ENCODE results near the gene ZNF23.
"Not testable (repeated sequence)": the region's sequence is repeated elsewhere in the genome, so short reads cannot be mapped to it uniquely, and the experiment has no call there.

The ZNF23 gene

GRCh38 chr16:71461686-71462648 is at the start of gene ZNF23:
Gene ZNF23, minus strand, starts transcription at chr16:71462247. Its CDS starts 5,451 bp downstream, at chr16:71456796.
- in situ Hi-C loops (cut with MboI; ENCODE audit: low sequenced_read_pairs, unreplicated experiment) = no loop called here
- peak; percentile 96 for DNase-seq (ENCODE audit: low spot score)
- no peak for TF ChIP-seq CTCF (IDR thresholded peaks at IDR 0.05; ENCODE audit: borderline replicate concordance, control extremely low read depth, extremely low read depth, insufficient read depth, missing control alignments)

- no peak for DNase-seq (ENCODE audit: low spot score)
- no peak for TF ChIP-seq CTCF (IDR thresholded peaks at IDR 0.05; ENCODE audit: borderline replicate concordance, control extremely low read depth, extremely low read depth, insufficient read depth, missing control alignments)
- in situ Hi-C loops (cut with MboI; ENCODE audit: low sequenced_read_pairs, unreplicated experiment) = loop anchor here (10.0 kb wide), 1 partner anchor 92 kb away; no protein-coding TSS in a partner anchor
Measured at GRCh38 chr16:71507061-71507460, 45.0 kb upstream of the ZNF23 start.

GRCh38 chr16:71504901-71505300 is 42.9 kb upstream of the ZNF23 start:
- TF ChIP-seq CTCF (IDR thresholded peaks at IDR 0.05; ENCODE audit: borderline replicate concordance, control extremely low read depth, extremely low read depth, insufficient read depth, missing control alignments) = no peak
- no peak for DNase-seq (ENCODE audit: low spot score)
- in situ Hi-C loops (cut with MboI; ENCODE audit: low sequenced_read_pairs, unreplicated experiment) = loop anchor here (10.0 kb wide), 1 partner anchor 90 kb away; no protein-coding TSS in a partner anchor

- in situ Hi-C loops (cut with MboI; ENCODE audit: low sequenced_read_pairs, unreplicated experiment) = loop anchor here (10.0 kb wide), 1 partner anchor 89 kb away; no protein-coding TSS in a partner anchor
- not testable (repeated sequence) for DNase-seq (ENCODE audit: low spot score)
Measured at GRCh38 chr16:71504051-71504450, 42.0 kb upstream of the ZNF23 start.

GRCh38 chr16:71501547-71501946 is 39.5 kb upstream of the ZNF23 start:
- TF ChIP-seq CTCF (IDR thresholded peaks at IDR 0.05; ENCODE audit: borderline replicate concordance, control extremely low read depth, extremely low read depth, insufficient read depth, missing control alignments) = peak; percentile 18
- DNase-seq (ENCODE audit: low spot score) = no peak
- in situ Hi-C loops (cut with MboI; ENCODE audit: low sequenced_read_pairs, unreplicated experiment) = loop anchor here (10.0 kb wide), 1 partner anchor 87 kb away; no protein-coding TSS in a partner anchor

- in situ Hi-C loops (cut with MboI; ENCODE audit: low sequenced_read_pairs, unreplicated experiment) = loop anchor here (10.0 kb wide), 1 partner anchor 86 kb away; no protein-coding TSS in a partner anchor
- DNase-seq (ENCODE audit: low spot score) = no peak
- TF ChIP-seq CTCF (IDR thresholded peaks at IDR 0.05; ENCODE audit: borderline replicate concordance, control extremely low read depth, extremely low read depth, insufficient read depth, missing control alignments) = no peak
Measured at GRCh38 chr16:71500964-71501363, 38.9 kb upstream of the ZNF23 start.

Measured in GM13976 (cell line).